OCI-LY7 (cell line): ENCODE results near the gene TM9SF1. TPM values are rescaled to one million over a fixed set of nuclear protein-coding genes. Genes with fewer than 3 reads are reported as not detected.

Source experiments
- BruUV-seq: library from RNA; stranded (reverse); fragments of 400-500 nt; replicated peaks from 2 replicates; lab custom pipeline; 2021; lab: Mats Ljungman, UMichigan
- CTCF ChIA-PET: fragments of 300-600 bp; sonication (Branson Sonifier 250); formaldehyde crosslinking; loops from one replicate; lab custom pipeline; 2022; ENCODE audit warnings: antibody characterized with exemption; ENCODE audit not compliant: unreplicated experiment; lab: Charles Lee
- POLR2A ChIA-PET: fragments of 300-600 bp; sonication (Branson Sonifier 250); formaldehyde crosslinking; loops from one replicate; lab custom pipeline; 2022; ENCODE audit warnings: antibody characterized with exemption; lab: Charles Lee
- DNase-seq: peaks from one replicate; pipeline ENCODE4 v3.0.0-alpha.2; 2015; ENCODE audit warnings: low spot score
- H2AFZ ChIP-seq: fragments of 200-600 bp; sonication (generic), shearing (Covaris generic); 2 replicates; pipeline ENCODE4 v1.6.1; 2014; ENCODE audit warnings: mild to moderate bottlenecking, antibody characterized with exemption, low read length, moderate library complexity
- H3K27ac ChIP-seq: fragments of 200-600 bp; sonication (generic); 2 replicates; pipeline ENCODE4 v1.5.1; 2014; ENCODE audit warnings: mixed run types, low read depth, mild to moderate bottlenecking, moderate library complexity, low read length, inconsistent platforms; ENCODE audit not compliant: poor library complexity, severe bottlenecking
- H3K36me3 ChIP-seq: fragments of 200-600 bp; sonication (generic); 2 replicates; pipeline ENCODE4 v1.6.1; 2014; ENCODE audit warnings: mild to moderate bottlenecking, antibody characterized with exemption, low read length, moderate library complexity, mixed read lengths; ENCODE audit not compliant: insufficient read depth
- H3K4me1 ChIP-seq: fragments of 200-600 bp; sonication (generic); 2 replicates; pipeline ENCODE4 v1.5.1; 2014; ENCODE audit warnings: mild to moderate bottlenecking, low read length; ENCODE audit not compliant: insufficient read depth, poor library complexity, severe bottlenecking
- H3K4me2 ChIP-seq: fragments of 200-600 bp; sonication (generic); 2 replicates; pipeline ENCODE4 v1.6.1; 2014; ENCODE audit warnings: mild to moderate bottlenecking, low read length
- H3K4me3 ChIP-seq: fragments of 200-600 bp; sonication (generic); 2 replicates; pipeline ENCODE4 v1.5.1; 2014; ENCODE audit warnings: mild to moderate bottlenecking, low read depth, low read length; ENCODE audit not compliant: poor library complexity, severe bottlenecking
- H3K79me2 ChIP-seq: fragments of 200-600 bp; sonication (generic); 2 replicates; pipeline ENCODE4 v1.6.1; 2016; ENCODE audit warnings: low read depth, mild to moderate bottlenecking, low read length, moderate library complexity, mixed read lengths; ENCODE audit not compliant: insufficient read depth
- H3K9me2 ChIP-seq: fragments of 200-600 bp; sonication (generic); 2 replicates; pipeline ENCODE4 v1.6.1; 2016; ENCODE audit warnings: mild to moderate bottlenecking, low read length, mixed read lengths; ENCODE audit not compliant: insufficient read depth
- H3K9me3 ChIP-seq: fragments of 200-600 bp; sonication (generic); 2 replicates; pipeline ENCODE4 v1.6.1; 2014; ENCODE audit warnings: mild to moderate bottlenecking, mixed run types, low read length, mixed read lengths
- H4K20me1 ChIP-seq: fragments of 200-600 bp; sonication (generic); 2 replicates; pipeline ENCODE4 v1.6.1; 2014; ENCODE audit warnings: mild to moderate bottlenecking, antibody characterized with exemption, low read length, moderate library complexity, mixed read lengths; ENCODE audit not compliant: insufficient read depth
- EZH2phosphoT487 ChIP-seq: fragments of 200-600 bp; sonication (generic); IDR thresholded peaks from 2 replicates; pipeline ENCODE4 v1.6.1; 2018; ENCODE audit warnings: low read depth, borderline replicate concordance, mild to moderate bottlenecking, mixed run types, antibody characterized with exemption, low read length, moderate library complexity, mixed read lengths
- intact Hi-C: fragments of 100-400 bp; cut with micrococcal nuclease; formaldehyde crosslinking; loops from one replicate; pipeline ENCODE4 v1.10.0; 2022; ENCODE audit not compliant: unreplicated experiment
- total RNA-seq, 2 experiments: library from RNA; depleted of rRNA in 1 of 2; stranded (reverse); fragments of >200 nt in 1 of 2; shearing (Covaris generic) in 1 of 2; gene quantifications; 2 replicates each; pipeline ENCODE4 v1.2.3, GENCODE V29; 2014 to 2022
- TF ChIP-seq, protein P1 (sequence below): fragments of 200-600 bp; sonication (generic); conservative IDR thresholded peaks from 2 replicates; pipeline ENCODE4 v1.5.1; 2014; ENCODE audit warnings: mild to moderate bottlenecking, antibody characterized with exemption, low read length, moderate library complexity, mixed read lengths

The TM9SF1 gene
- total RNA-seq, 2 experiments from 2014 or later: 23.4 to 27.8 TPM

DNA sequence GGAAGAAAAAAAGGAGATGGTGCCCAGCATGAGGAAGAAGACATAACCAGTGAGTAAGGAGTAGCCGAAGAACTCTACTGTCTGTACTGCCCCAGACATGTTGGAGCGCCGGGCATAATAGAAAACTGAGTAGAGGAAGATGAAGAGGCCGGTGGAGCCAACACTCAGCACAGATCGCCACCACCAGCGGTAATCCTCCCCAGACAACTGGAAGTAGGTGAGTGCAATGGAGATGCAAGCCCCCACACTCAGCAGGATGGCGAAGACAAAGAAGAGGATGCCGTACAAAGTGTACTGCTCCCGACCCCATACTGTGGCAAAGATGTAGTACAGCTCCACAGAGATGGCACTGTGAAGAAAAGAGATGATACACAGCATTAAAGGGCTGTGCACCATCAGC is 5.8 kb downstream of the TM9SF1 start:
- H3K4me3 ChIP-seq: peak overlapping the region; percentile 85
- BruUV-seq: no TSS peak
- H2AFZ ChIP-seq: peak overlapping the region; percentile 19; the same call in 1 of the 2 replicates
- H3K9me3 ChIP-seq: no peaks in the 10 kb centered on the region
- POLR2A ChIA-PET: interaction anchor here (1.5 kb wide), 1 partner anchor 28 kb away, joined by 5 read pairs; the partner anchor contains the start of gene IRF9
- TF ChIP-seq EZH2phosphoT487: no peak
- TF ChIP-seq, protein P1, sequence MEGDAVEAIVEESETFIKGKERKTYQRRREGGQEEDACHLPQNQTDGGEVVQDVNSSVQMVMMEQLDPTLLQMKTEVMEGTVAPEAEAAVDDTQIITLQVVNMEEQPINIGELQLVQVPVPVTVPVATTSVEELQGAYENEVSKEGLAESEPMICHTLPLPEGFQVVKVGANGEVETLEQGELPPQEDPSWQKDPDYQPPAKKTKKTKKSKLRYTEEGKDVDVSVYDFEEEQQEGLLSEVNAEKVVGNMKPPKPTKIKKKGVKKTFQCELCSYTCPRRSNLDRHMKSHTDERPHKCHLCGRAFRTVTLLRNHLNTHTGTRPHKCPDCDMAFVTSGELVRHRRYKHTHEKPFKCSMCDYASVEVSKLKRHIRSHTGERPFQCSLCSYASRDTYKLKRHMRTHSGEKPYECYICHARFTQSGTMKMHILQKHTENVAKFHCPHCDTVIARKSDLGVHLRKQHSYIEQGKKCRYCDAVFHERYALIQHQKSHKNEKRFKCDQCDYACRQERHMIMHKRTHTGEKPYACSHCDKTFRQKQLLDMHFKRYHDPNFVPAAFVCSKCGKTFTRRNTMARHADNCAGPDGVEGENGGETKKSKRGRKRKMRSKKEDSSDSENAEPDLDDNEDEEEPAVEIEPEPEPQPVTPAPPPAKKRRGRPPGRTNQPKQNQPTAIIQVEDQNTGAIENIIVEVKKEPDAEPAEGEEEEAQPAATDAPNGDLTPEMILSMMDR: no peak
- peaks cover 22% of the 10 kb centered on the region for H3K4me1 ChIP-seq
- H4K20me1 ChIP-seq: no peaks in the 10 kb centered on the region
- H3K27ac ChIP-seq: peak overlapping the region; percentile 26
- no peak for DNase-seq
- intact Hi-C loops: loop anchor here (2.0 kb wide), 3 partner anchors 29 to 53 kb away; partner anchors contain the start of genes EMC9, IRF9 and TINF2
- no peaks in the 10 kb centered on the region for H3K9me2 ChIP-seq
- CTCF ChIA-PET: no interaction called here
- peak overlapping the region; percentile 93 for H3K4me2 ChIP-seq
- peaks cover 55% of the 10 kb centered on the region for H3K36me3 ChIP-seq
- peaks cover 13% of the 10 kb centered on the region; the same call in 1 of the 2 replicates for H3K79me2 ChIP-seq

DNA sequence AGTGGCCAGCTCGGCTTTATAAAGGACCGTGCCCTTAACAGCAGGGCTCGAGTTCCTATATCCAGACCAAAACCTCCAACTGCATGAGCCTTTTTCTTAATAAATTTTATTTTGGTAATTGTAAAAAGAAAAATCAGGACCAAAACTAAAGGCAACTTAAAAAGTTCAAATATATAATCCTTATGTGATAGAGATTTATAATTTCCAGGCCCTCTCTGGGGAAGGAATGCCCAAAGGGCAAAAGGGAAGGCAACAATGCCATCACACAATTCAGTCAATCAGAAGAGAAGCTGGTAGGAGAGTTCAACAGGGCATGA is 6.2 kb downstream of the TM9SF1 start:
- no peaks in the 10 kb centered on the region for H3K9me2 ChIP-seq
- no TSS peak for BruUV-seq
- peak overlapping the region; percentile 26 for H3K27ac ChIP-seq
- no peaks in the 10 kb centered on the region for H3K9me3 ChIP-seq
- H2AFZ ChIP-seq: peak overlapping the region; percentile 19; the same call in 1 of the 2 replicates
- H3K4me3 ChIP-seq: peak overlapping the region; percentile 85
- peaks cover 11% of the 10 kb centered on the region; the same call in 1 of the 2 replicates for H3K79me2 ChIP-seq
- peaks cover 58% of the 10 kb centered on the region for H3K36me3 ChIP-seq
- H3K4me2 ChIP-seq: peak overlapping the region; percentile 93
- no peaks in the 10 kb centered on the region for H4K20me1 ChIP-seq
- CTCF ChIA-PET: no interaction called here
- peaks cover 18% of the 10 kb centered on the region for H3K4me1 ChIP-seq
- TF ChIP-seq EZH2phosphoT487: no peak
- TF ChIP-seq, protein P1: no peak
- no peak for DNase-seq
- POLR2A ChIA-PET: interaction anchor here (0.6 kb wide), 1 partner anchor 28 kb away, joined by 3 read pairs; the partner anchor contains the start of gene IRF9
- intact Hi-C loops: loop anchor here (2.0 kb wide), 3 partner anchors 28 to 54 kb away; partner anchors contain the start of genes EMC9, IRF9 and TINF2
